ENCODE data around the gene MYO1E.
"Not testable (repeated sequence)": the region's sequence is repeated elsewhere in the genome, so short reads cannot be mapped to it uniquely, and the experiment has no call there.

The MYO1E gene

DNA sequence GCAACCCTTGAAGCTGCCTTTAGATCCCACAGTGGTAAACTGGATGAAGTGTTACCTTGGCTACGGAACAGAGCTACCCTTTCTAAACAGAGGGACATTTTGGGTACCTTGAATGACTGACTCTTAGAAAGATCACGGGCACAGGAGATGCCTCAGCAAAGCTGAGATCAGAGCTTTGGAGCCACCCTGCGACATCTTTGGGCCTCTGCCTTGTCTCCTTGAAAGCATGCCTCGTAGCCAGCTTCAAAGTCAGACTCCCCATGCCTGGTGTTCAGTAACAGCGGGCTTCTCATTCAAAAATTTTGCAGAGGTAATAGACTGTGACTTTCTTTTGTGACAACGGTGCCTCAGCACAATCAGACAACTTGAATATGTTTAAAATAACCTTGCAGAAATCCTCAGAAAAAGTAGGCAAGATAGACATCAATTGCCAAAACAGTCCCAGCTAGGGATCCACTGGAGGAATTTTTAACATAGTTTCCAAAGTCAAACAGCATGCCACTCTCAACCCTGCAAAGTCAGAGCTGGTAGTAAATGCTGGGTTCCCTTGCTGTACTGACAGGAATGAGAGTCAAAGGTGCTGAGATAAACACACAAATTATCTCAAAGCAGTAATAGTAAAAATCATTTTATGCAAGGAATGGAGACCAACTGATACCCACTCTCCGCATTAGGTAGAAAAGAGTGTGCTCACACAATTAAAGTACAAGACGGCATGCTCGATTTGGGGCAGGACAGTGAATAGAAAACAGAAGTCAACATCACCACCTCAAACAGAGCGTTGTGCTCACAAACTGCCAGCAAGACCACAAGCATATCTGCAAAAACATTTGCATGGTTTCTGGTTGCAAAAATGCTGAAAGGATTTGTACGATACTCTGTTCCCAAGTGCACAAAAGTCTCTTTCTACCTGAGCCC lies 82.1 kb downstream of the MYO1E start:
- DNase-seq: no peak

DNA sequence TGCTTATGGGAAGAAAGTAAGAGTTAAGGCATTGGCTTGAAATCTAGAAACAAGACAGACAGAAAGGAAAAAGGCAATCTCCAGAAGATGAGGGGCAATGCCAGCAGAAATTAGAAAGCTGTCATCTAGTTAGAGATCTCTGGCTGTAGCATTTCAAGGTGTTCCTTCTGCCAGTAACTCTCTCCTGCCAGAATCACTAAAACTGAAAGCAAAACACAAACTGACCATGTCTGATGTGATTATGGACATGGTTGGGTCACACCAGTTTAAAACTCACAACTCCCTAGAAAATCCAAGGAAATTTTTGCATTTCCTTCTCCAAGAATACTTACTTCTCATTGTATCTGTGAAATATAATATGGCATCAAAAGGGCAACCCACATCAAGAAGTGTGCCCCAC lies 83.1 kb downstream of the MYO1E start:
- DNase-seq: no peak

DNA sequence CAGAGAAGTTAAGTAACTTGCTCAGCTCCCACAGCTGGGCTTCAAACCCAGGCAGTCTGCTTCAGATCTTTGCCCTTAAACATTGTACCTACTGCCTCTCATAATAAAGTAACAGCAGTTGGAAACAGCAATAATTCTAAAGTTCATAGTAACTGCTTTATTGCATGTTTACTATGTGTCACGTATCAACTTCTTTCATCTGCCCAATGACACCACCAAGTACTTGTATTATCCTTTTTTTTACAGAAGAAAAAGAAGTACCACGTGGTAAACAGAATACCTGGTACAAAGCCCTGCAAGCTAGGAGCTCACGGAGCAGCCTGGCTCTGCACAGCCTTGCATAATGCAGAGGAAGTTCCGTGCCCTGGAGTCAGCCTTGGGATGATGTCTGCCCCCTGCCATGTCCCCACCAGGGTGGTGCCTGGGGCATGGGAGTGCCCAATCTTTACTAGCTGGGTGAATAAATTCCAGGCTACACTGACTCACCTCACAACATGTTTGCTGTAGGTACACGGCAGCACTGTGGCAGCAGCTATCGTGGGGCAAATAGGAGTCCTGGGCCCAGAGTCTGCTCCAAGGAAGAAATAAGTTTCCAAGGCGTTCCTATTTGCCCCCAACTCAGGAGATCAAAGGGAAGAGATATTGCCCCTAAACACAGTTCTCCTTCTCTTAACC lies 88.8 kb downstream of the MYO1E start:
- DNase-seq: peak; percentile 6

DNA sequence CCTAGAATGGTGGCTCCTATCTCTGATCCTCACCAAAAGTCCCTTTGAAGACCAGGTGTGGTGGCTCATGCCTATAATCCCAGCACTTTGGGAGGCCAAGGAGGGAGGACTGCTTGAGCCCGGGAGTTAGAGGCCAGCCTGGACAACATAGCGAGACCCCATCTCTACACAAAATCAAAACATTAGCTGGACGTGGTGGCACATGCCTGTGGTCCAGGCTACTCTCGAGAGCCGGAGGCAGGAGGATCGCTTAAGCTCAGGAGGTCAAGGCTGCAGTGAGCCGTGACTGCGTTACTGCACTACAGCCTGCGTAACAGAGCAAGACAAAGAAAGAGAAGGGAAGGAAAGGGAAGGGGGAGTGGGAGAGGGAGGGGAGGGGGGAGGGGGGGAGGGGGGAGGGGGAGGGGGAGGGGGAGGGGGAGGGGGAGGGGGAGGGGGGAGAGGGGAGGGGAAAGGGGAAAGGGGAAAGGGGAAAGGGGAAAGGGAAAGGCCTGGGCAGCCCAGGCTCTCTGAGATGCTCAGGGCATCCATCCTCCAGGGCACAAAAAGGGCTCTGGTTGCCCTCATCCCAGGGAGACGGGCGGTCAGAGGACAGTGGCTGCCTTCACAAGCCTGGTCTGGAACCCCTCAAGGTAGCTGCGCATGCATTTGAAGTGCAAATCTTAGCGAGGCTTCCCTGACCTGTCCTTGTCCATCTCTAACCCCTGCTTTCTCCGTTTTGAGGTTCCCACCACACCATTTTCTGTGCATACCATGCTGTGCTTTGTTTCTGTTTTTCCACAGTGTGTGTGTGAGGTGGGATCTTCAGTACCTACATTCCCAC lies 89.9 kb downstream of the MYO1E start:
- DNase-seq: no peak

DNA sequence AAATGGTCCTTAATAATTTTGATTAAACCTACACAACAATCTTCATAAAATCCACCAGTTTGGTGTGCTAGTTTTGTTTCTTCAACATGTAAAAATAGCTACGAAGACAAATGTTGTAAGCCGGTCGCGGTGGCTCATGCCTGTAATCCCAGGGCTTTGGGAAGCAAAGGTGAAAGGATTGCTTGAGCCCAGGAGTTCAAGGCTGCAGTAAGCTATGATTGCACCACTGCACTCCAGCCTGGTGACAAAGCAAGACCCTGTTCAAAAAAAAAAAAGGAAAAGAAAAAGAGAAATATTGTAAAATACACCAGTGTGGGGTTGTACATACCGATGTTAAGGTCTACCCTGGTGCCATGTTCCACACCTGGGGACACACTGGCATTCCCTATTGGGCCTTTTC lies 91.0 kb downstream of the MYO1E start:
- DNase-seq: no peak

DNA sequence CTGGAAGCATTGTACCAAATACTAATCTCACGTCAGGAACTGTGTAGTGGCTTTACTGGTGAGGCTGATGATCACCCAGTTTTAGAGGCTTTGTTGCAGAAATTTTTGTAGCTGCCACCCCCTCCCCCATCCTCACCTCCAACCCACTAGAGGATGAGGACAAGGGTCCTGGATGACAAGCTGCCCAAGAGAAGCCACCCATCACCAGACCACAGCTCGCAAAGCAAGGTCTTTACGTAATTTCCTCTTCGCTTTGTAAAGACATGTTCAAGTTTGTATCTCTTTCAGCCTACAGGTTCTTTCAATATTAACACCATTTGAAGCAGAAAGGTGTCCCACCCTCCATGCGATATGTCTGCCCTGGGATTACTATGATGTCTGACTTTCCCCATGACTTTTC lies 91.8 kb downstream of the MYO1E start:
- DNase-seq: no peak

DNA sequence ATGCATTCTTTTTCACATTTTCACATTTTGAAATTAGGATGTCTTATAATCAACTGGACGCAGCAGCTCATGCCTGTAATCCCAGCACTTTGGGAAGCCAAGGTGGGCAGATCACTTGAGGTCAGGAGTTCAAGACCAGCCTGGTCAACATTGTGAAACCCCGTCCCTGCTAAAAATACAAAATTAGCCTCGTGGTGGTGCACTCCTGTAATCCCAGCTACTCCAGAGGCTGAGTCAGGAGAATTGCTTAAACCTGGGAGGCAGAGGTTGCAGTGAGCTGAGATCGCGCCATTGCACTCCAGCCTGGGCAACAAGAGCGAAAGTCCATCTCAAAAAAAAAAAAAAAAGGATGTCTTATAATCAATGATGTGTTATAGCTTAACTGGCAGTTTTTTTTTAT lies 92.4 kb downstream of the MYO1E start:
- DNase-seq: not testable (repeated sequence)

DNA sequence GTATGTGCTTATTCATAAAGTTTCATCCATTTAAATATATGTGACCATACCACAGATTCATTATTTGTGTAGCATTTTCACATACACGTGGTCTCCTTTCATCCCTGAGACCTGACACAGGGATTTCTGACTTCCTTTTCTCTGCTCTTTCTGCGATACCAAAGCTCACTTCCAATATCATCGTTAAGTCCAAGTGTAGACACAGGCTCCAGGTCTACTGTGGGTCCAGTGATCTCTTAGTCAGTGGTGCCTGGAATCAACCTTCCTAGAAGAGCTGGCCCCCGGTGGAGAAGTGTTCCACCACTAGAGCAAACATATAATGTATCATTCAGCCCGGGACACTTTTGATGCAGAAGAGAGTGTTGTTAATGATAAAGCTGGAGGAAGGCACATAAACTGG lies 93.6 kb downstream of the MYO1E start:
- no peak for DNase-seq

DNA sequence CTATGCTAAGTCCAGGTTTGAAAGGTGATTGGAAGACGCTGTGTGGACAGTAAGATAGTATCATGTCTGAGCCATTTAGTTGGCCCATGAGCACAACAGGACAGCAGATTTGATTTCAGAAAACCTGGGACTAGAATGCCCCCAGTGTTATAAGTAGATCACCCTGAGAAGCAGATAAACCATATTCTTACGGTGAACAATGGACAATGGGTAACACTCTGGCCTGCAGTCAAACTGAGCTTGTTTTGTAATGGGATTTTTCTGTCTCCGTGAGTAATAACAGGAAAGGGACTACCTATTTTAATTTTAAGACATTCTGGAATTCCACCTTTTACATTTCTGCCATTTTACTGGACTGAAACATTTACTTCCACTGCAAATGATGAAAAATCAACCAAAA lies 94.6 kb downstream of the MYO1E start:
- no peak for DNase-seq

DNA sequence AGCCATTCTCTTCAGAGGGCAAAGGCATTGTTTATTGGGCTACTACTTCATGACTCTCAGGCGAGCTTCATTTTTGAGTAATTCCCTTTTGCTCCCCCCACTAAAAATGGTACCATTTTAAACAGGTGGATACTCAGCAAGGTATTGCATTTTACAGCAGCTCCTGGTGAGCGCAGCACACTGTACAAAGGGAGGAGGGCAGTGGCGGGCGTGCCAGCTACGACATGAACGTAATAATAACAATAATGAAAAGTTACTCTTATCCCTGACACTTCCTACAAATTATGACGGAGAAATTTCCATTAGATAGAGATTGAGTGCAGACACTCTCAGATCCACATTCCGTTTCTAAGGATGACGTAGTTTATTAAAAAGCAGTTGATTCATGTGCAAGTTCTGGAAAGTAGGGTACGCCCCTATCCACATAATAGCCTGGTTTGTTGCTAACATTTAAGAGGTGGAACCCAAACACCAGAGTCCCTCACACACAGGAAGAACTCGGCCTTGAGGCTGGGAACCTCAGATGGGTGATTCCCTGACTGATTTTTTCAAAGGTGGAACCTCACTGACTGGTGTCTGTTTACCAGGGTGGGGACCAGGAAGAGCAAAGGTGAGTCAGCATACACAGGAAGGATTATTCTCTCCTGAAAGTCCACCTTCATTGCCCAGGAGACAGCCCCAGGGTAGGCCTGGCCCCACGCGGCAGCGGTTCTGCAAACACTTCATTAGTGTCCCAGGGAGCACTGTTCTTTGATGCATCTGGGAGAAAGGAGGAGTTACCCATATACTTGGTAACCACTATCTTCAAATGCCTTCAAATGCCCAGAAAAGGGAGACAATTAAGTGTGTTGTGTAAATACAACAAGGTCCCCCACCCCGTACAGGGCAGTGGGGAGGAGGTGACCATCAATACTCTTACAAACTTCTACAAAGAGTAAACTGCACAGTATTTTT lies 96.2 kb downstream of the MYO1E start:
- peak; percentile 32 for DNase-seq

DNA sequence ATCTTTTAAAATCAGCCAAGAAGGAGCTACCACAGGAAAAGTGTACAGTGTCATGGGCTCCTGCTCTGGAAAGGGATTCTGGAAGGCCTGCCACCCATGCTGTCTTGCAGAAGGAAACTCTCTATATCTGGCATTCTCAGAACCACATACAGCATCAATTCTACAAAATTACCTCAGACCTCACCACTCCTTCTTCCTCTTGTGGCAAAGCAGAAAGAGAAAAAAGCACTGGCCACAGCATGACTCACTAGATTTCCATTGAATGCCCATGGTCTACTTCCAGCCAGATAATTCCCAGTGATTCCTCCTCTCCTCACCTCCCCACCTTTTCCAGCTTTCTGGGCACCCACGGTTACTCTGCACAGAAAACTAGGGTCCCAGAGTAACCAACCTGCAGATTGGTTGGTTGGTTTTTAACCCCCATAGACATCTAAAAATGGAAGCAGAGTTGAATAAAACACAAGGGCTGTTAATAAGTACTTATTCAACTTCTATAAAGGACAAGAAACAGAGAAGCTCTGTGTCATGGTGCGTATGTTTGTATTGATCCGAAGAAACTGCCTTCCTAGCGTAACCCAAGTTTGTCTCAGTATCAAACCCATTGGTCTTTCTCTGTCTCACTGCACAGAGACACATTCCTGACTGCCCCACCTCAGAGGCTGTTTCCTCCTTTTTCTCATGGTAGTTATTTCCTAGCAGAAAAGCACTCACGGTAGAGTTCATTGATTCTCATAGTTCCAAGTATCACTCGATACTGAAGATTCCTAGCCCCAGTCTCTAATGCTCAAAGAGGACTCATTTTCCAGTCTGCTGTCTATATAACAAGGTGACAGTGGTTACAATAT lies 98.3 kb downstream of the MYO1E start:
- DNase-seq: no peak

DNA sequence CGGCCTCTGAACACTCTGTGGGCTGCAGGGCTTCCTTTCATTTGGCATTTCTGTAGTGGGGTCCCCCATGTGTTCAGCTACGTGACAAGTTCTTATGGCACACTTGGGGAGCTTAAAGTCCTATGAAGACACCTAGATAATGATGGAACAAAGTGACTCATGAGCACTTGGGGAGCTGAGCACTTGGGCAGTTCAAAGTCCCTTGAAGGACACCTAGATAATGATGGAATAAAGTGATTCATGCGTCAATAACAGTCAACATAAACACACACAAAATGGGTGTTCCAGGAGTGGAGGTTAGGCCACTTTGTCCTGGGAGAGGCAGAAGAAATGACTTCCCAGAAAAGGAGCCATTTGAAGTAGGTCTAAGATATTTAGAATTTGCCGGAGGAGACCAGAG lies 99.4 kb downstream of the MYO1E start:
- no peak for DNase-seq

DNA sequence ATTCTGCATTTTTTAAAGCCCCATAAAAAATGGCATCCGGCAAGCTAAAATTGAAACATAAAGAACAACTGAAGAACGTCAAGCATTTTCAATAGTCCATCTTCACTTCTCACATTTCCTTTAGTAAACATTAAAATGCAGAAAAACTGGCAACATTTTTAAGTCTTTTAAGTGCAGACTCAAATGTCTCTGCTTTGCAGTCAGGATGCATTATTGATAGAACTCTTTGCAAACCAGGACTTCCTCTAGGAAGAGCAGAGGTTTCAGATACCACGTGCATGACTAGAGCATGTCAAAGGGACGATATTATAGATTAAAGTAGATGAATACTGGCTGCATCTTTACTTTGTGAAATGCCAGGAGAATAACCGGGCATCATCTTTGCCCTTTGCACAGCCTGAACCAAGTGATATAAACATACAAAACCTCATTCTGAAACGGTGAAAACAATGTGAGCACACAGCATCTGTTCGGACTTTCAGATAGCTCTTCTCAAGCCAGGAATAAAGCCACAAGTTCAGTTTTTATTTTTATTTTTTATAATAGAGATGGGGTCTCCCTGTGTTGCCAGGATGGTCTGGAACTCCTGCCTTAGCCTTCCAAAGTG lies 101.0 kb downstream of the MYO1E start:
- DNase-seq: no peak

DNA sequence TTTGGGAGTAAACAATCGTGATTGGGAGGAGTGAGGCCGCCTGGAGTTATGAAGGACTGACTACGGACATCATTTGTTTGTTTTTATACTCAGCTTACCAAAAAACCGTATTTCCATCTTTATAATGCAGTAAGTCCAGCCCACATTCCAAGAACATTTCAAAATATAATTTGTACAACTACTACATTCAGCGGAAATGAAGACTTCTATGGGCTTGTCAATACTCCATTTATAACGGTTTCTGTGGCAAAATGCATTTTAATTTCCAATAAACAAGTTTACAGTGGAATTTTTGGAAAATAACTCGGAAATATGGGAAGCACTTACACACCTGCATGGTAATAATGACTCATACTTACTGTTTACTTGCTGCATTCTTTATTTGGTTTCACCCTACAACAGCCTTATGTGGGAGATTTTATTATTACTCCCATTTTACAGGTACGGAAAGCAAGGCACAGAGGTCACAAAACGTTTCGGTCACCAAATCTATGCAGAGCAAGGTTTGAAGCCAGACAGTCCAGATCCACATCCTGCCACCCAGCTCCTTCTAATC lies 103.7 kb downstream of the MYO1E start:
- DNase-seq: no peak

DNA sequence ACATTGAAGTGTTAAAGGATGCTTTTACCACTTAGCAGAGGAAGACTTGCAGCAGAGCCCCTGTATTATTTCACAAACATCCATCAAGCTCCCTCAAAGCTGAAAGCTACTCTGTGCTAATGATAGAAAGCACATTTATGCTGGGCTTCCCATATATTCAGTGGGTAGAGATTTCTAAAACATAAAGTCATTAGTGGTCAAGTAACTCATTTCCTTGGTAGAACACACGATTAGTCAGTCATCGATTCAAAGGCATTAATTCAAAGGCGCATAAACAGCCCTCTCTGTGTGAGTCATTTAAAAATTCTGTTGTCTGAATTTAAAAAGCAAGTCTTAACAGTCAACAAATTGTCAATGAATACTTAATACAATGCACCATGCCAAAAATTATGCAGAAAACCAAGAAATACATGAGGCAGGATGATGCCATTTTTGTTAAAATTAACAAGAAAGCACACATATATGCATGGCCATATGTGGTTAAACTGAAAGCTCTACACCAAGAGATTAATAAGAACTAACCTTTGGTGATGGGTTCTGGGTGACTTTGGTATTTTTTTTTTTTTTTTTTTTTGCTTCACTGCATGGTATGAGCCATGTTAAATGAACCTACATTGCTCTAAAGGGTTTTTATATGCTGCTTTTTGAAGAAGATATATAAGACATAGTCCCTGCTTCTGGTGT lies 104.4 kb downstream of the MYO1E start:
- DNase-seq: no peak

DNA sequence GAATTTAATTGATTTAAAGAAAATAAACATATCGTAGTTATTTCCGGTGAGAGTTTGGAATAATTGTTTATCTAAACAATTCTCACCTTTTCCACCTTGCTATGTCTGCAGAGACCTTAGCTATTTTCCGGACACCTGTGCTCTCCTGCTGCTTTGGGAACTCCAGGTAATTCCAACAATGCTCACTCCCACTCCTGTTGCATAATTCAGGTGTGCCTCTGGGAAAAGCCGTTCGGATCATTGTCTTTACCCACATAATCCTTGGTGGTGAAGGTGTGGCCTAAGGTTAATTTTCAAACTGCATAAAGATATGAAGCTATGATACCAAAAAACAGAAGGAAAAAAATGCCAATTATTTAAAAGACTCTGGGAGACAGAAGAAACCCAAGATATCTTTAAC lies 106.6 kb downstream of the MYO1E start:
- DNase-seq: peak; percentile 26

DNA sequence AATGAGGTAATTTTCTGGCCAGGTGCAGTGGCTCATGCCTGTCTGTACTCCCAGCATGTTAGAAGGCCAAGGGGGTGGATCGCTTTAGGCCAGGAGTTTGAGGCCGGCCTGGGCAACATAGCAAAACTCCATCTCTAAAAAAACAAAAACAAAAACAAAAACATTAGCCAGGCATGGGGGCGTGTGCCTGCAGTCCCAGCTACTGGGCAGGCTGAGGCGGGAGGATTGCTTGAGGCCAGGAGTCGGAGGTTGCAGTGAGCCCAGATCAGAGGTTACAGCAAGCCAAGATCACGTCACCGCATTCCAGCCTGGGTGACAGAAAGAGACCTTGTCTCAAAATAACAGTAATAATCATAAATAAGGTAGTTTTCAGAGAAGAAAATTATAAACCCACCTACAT lies 110.4 kb downstream of the MYO1E start:
- DNase-seq: no peak

DNA sequence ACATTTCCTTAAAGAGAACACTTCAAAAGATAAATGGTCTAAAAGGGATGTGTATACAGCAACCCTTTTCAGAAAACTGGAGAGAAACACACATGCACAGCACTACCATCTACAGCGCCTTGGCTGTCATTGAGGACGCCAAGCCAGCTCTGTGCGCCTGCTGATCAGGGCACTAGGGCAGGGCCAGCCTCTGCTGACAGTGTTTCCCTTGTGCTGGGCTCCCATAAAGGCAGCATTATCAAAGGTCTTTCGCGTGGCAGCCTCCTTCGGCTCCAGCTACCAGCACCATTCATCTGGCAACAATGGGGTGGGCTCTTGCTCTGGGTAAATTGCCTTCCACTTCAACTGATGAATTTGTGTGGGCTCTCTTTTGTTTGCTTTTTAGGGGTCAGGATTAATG lies 112.6 kb downstream of the MYO1E start:
- no peak for DNase-seq

DNA sequence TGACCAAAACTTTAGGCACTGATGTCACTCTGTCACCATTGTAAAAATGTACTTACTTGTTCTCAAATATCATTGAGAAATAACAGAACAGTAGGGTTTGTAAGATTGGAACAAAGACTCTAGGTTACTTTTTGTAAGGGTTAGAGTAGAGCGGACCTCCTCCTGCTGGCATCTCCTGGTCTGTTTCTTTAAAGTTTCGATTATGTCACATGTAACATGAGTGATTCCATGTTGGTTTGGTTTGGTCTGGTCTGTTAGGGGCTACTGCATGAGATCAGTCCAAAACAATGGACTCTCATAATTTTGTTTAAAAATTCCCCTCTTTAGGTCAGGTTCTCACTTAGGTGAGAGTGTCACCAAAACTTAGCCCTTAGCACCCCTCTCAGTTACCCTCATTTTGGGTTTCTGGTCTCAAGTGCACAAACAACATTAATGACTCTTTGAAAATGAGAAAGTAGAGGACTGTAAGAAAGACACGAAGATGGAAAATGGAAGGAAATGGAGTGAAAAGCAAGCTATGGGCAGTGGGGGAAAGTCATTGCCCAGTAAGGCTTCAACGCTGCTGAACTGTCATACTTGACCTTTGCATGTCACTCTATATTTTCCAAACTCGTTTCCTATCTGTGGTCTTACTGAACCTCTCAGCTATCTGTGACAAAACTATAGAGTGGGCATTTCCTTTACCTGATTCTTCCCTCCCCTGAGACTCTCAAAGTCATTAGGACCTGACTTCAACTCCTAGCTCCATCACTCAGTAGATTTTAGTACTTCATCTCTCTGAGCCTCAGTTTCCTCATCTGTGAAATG lies 113.3 kb downstream of the MYO1E start:
- DNase-seq: no peak
